PC-3 (cell line): ENCODE data around the gene SLC23A1. TPM values are rescaled to one million over a fixed set of nuclear protein-coding genes. Genes with fewer than 3 reads are reported as not detected.

Experiments
- ATAC-seq: fragments of 200-7000 bp; cut with Tn5 transposase; 2 replicates; pipeline ENCODE4 v1.9.1; 2020; ENCODE audit warnings: mild to moderate bottlenecking, moderate library complexity
- BruUV-seq: library from RNA; stranded (reverse); fragments of 400-500 nt; replicated peaks from 2 replicates; lab custom pipeline; 2021; lab: Mats Ljungman, UMichigan
- CTCF ChIA-PET: fragments of 300-600 bp; sonication (Branson Sonifier 250); formaldehyde crosslinking; loops from one replicate; lab custom pipeline; 2022; ENCODE audit warnings: antibody characterized with exemption; lab: Charles Lee
- POLR2A ChIA-PET: fragments of 300-600 bp; sonication (Branson Sonifier 250); formaldehyde crosslinking; loops from one replicate; lab custom pipeline; 2022; ENCODE audit warnings: antibody characterized with exemption; ENCODE audit not compliant: unreplicated experiment; lab: Charles Lee
- DNase-seq: peaks from one replicate; pipeline ENCODE4 v3.0.0-alpha.2; 2015
- H2AFZ ChIP-seq: fragments of 300-600 bp; sonication (generic); 2 replicates; pipeline ENCODE4 v1.6.0; 2016; ENCODE audit warnings: antibody characterized with exemption, low read length
- H3F3A ChIP-seq: fragments of 300-600 bp; sonication (generic); one replicate; pipeline ENCODE4 v1.6.0; 2017; ENCODE audit warnings: antibody characterized with exemption, low read length, control low read depth, mild to moderate bottlenecking; ENCODE audit not compliant: unreplicated experiment
- H3K27ac ChIP-seq: fragments of 300-600 bp; sonication (generic); 2 replicates; pipeline ENCODE4 v1.5.1; 2016; ENCODE audit warnings: mild to moderate bottlenecking, low read length
- H3K27me3 ChIP-seq: fragments of 300-600 bp; sonication (generic); 2 replicates; pipeline ENCODE4 v1.6.1; 2016; ENCODE audit warnings: low read length, mixed read lengths
- H3K36me3 ChIP-seq: fragments of 300-600 bp; sonication (generic); 2 replicates; pipeline ENCODE4 v1.6.1; 2016; ENCODE audit warnings: low read depth, mixed run types, low read length, mixed read lengths
- H3K4me1 ChIP-seq: fragments of 300-600 bp; sonication (generic); 2 replicates; pipeline ENCODE4 v1.5.1; 2016; ENCODE audit warnings: low read length; ENCODE audit not compliant: insufficient read depth
- H3K4me2 ChIP-seq: fragments of 300-600 bp; sonication (generic); 2 replicates; pipeline ENCODE4 v1.6.0; 2016; ENCODE audit warnings: low read length
- H3K4me3 ChIP-seq: fragments of 300-600 bp; sonication (generic); 2 replicates; pipeline ENCODE4 v1.5.1; 2016; ENCODE audit warnings: mild to moderate bottlenecking, low read length, mixed read lengths
- H3K79me2 ChIP-seq: fragments of 300-600 bp; sonication (generic); 2 replicates; pipeline ENCODE4 v1.6.1; 2017; ENCODE audit warnings: low read length, mixed read lengths
- H3K9ac ChIP-seq: fragments of 300-600 bp; sonication (generic); 2 replicates; pipeline ENCODE4 v1.6.0; 2016; ENCODE audit warnings: mild to moderate bottlenecking, low read length
- H3K9me2 ChIP-seq: fragments of 300-600 bp; sonication (generic); replicated peaks from 2 replicates; pipeline ENCODE4 v1.6.1; 2016; ENCODE audit warnings: mixed run types, low read length, mixed read lengths
- H3K9me3 ChIP-seq: fragments of 300-600 bp; sonication (generic); 2 replicates; pipeline ENCODE4 v1.6.1; 2016; ENCODE audit warnings: low read length, mixed read lengths
- H4K20me1 ChIP-seq: fragments of 300-600 bp; sonication (generic); 2 replicates; pipeline ENCODE4 v1.6.1; 2016; ENCODE audit warnings: low read length, mixed read lengths
- EZH2 ChIP-seq: fragments of 300-600 bp; sonication (generic); IDR thresholded peaks from one replicate; pipeline ENCODE4 v1.6.1; 2017; ENCODE audit warnings: antibody characterized with exemption, mild to moderate bottlenecking, low read length; ENCODE audit not compliant: unreplicated experiment
- EZH2phosphoT487 ChIP-seq: fragments of 300-600 bp; sonication (generic); IDR thresholded peaks from 2 replicates; pipeline ENCODE4 v1.6.1; 2018; ENCODE audit warnings: mild to moderate bottlenecking, antibody characterized with exemption, low read length, borderline replicate concordance
- intact Hi-C: fragments of 100-400 bp; cut with micrococcal nuclease; formaldehyde crosslinking; loops from 2 replicates; pipeline ENCODE4 v1.9.0; 2023
- total RNA-seq: library from RNA; depleted of rRNA; stranded (reverse); fragments of >200 nt; gene quantifications from 2 replicates; pipeline ENCODE4 v1.2.3, GENCODE V29; 2014
- TF ChIP-seq, protein P1 (sequence below): fragments of 300-600 bp; sonication (generic); conservative IDR thresholded peaks from 2 replicates; pipeline ENCODE4 v1.5.1; 2017; ENCODE audit warnings: antibody characterized with exemption, low read depth, mild to moderate bottlenecking, low read length

SLC23A1 gene
- total RNA-seq, 1 experiment from 2014 or later, result not detected

DNA sequence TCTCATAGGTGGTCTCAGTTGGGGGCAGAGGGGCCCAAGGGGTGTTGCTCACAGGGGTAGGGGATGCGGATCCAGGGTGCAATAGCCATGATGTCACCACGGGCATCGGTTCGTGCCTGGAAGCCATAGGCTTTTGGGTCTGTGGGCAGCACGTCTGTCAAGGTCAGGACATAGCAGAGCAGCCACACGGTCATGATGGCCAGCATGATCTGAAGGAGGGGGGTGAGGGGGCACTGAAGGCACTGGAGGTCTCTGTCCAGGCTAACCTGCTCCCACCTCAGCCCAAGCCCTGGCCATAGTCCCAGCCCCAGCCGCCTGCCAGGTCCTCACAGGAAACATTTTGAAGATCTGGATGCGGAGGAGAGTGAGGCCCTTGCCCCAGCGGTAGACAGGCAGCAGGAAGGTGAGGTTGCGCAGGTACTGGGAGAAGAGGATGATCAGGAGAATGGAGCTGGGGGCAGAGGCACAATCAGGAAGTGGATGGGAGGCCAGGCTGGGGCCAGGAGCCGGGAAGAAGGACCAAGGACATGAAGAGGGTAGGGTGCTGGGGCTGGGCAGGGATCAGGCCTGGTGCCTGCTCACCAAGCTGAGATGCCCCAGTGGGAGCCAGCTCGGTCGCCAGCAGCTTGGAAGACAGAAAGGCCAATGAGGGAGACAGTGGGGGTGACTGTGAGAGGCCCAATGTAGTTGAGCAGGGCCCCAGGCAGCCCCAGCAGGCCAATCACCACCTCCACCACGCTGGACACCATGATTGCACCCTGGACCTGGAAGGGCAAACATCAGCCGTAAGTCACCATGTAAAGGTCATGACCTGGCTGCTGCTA lies 3.3 kb downstream of the SLC23A1 start:
- Histone ChIP-seq H3K27ac (no peak overlapping the region), H2AFZ (no peak overlapping the region), H4K20me1 (no peaks in the 10 kb centered on the region), H3K36me3 (no peaks in the 10 kb centered on the region), H3K27me3 (no peaks in the 10 kb centered on the region), H3F3A (no peaks in the 10 kb centered on the region), H3K4me2 (no peak overlapping the region), H3K9me2 (no peaks in the 10 kb centered on the region), H3K9me3 (no peaks in the 10 kb centered on the region), H3K9ac (no peak overlapping the region), H3K4me3 (no peak overlapping the region), H3K79me2 (no peaks in the 10 kb centered on the region), H3K4me1 (peaks cover 7% of the 10 kb centered on the region)
- ATAC-seq (no peak), DNase-seq (no peak)
- TF ChIP-seq, protein P1, sequence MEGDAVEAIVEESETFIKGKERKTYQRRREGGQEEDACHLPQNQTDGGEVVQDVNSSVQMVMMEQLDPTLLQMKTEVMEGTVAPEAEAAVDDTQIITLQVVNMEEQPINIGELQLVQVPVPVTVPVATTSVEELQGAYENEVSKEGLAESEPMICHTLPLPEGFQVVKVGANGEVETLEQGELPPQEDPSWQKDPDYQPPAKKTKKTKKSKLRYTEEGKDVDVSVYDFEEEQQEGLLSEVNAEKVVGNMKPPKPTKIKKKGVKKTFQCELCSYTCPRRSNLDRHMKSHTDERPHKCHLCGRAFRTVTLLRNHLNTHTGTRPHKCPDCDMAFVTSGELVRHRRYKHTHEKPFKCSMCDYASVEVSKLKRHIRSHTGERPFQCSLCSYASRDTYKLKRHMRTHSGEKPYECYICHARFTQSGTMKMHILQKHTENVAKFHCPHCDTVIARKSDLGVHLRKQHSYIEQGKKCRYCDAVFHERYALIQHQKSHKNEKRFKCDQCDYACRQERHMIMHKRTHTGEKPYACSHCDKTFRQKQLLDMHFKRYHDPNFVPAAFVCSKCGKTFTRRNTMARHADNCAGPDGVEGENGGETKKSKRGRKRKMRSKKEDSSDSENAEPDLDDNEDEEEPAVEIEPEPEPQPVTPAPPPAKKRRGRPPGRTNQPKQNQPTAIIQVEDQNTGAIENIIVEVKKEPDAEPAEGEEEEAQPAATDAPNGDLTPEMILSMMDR, result no peak
- TF ChIP-seq EZH2, result no peak
- TF ChIP-seq EZH2phosphoT487, result no peak
- intact Hi-C loops, result no loop called here
- POLR2A ChIA-PET, result no interaction called here
- CTCF ChIA-PET, result no interaction called here
- BruUV-seq, result no TSS peak

DNA sequence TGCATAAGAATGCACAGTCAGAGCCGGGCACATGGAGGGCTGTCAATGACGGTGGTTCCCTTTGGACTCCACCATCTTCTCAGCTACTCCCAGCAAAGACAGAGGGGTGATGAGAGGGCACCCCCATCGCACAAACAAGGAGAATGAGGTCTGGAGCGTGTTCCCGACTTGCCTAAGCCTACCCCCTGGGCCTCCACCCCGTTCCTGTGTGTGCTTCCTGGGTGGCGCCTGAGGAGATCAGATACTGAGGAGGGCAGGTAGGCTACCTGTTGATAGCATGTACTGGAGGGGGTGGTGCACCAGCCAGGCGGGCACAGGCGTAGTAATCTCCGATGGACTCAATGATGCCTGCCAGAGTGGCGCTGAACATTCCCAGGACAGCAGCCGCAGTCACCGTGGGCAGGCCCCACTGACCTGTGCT lies 4.1 kb downstream of the SLC23A1 start:
- Histone ChIP-seq H3K36me3 (no peaks in the 10 kb centered on the region), H2AFZ (no peak overlapping the region), H3K9me3 (no peaks in the 10 kb centered on the region), H3K9me2 (no peaks in the 10 kb centered on the region), H3K27me3 (no peaks in the 10 kb centered on the region), H3F3A (peaks cover 4% of the 10 kb centered on the region), H3K4me3 (no peak overlapping the region), H3K4me1 (peaks cover 16% of the 10 kb centered on the region), H3K9ac (no peak overlapping the region), H4K20me1 (no peaks in the 10 kb centered on the region), H3K4me2 (no peak overlapping the region), H3K27ac (no peak overlapping the region), H3K79me2 (no peaks in the 10 kb centered on the region)
- ChIA-PET CTCF (no interaction called here), POLR2A (no interaction called here)
- no TSS peak for BruUV-seq
- intact Hi-C loops, result no loop called here
- DNase-seq (no peak), ATAC-seq (no peak)
- no peak for TF ChIP-seq EZH2
- TF ChIP-seq EZH2phosphoT487, result no peak
- TF ChIP-seq, protein P1, result no peak

DNA sequence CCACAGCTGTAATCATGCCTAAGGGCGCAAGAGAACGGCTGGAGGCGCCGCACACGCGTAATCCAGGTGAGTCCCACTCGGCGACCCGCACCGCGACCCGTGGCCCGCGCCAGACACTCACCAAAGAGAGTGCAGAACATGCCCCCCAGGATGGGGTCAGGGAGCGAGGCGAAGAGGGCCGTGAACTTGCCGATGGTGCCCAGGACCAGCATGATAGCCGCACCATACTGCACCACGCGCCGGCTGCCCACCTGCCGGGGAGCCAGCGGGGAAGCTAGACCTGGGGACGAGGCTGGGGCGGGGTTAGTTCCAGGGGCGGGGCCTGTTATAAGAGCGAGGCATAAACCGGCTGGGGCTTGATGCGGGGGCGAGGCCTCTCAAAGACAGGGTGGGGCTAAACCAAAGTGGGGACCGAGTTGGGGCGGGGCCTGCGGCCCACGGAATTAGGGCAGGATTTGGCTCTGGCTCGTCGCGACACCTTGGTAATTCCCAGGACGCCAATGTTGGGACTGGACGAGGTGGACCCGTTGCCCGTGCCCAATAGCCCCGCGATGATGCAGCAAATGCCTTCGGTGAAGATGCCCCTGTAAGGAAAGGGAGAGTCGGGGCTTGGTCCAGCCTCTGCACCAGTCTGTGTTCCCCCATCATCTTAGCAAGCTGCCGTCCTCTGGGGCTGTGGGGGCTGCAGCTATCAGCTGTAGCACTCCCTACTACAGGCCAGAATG lies 4.8 kb downstream of the SLC23A1 start:
- H3K9me2 ChIP-seq, result no peaks in the 10 kb centered on the region
- peaks cover 4% of the 10 kb centered on the region for H3F3A ChIP-seq
- no peak overlapping the region for H2AFZ ChIP-seq
- POLR2A ChIA-PET, result no interaction called here
- CTCF ChIA-PET, result no interaction called here
- no peak overlapping the region for H3K9ac ChIP-seq
- H3K27ac ChIP-seq, result no peak overlapping the region
- no peaks in the 10 kb centered on the region for H3K9me3 ChIP-seq
- ATAC-seq (no peak), DNase-seq (no peak)
- intact Hi-C loops, result no loop called here
- no TSS peak for BruUV-seq
- H3K4me1 ChIP-seq, result peaks cover 19% of the 10 kb centered on the region
- TF ChIP-seq EZH2phosphoT487 (no peak), EZH2 (no peak)
- TF ChIP-seq, protein P1, result no peak
- H3K36me3 ChIP-seq, result no peaks in the 10 kb centered on the region
- H3K4me3 ChIP-seq, result no peak overlapping the region
- no peaks in the 10 kb centered on the region for H3K79me2 ChIP-seq
- no peaks in the 10 kb centered on the region for H3K27me3 ChIP-seq
- H4K20me1 ChIP-seq, result no peaks in the 10 kb centered on the region
- H3K4me2 ChIP-seq, result no peak overlapping the region
